K562 (cell line): ENCODE measurements around the gene LDHAL6A.

ENCODE experiments used
- BRCA1 ChIP-seq, 2 experiments: fragments of 450-650 bp in 1 of 2; sonication (generic) in 1 of 2; formaldehyde crosslinking in 1 of 2; IDR thresholded peaks; 2 replicates each; pipeline versions ENCODE4 v1.5.0 to v1.6.1; 2017 to 2020; ENCODE audit warnings: mild to moderate bottlenecking in 1 of 2, missing genetic modification reagents in 1 of 2
- CBX5 ChIP-seq: IDR thresholded peaks from 2 replicates; pipeline ENCODE4 v1.6.1; 2014; ENCODE audit warnings: low read depth, borderline replicate concordance
- CC2D1A ChIP-seq: fragments of 450-650 bp; IDR thresholded peaks from 2 replicates; pipeline ENCODE4 v1.6.1; 2017; ENCODE audit warnings: mild to moderate bottlenecking
- CEBPB ChIP-seq: fragments of 450-650 bp; IDR thresholded peaks from 2 replicates; pipeline ENCODE4 v1.6.1; 2016; ENCODE audit warnings: missing genetic modification characterization, missing compliant biosample characterization
- CTCF ChIP-seq, 3 experiments: IDR thresholded peaks in 2 of 3; conservative IDR thresholded peaks in 1 of 3; 2 replicates each; pipeline ENCODE4 v1.5.1; 2011 to 2012; ENCODE audit warnings: low read length in 3 of 3, mild to moderate bottlenecking in 3 of 3, control low read depth in 2 of 3, improper control_type of control experiment in 1 of 3, inconsistent platforms in 1 of 3, low read depth in 1 of 3, mixed read lengths in 1 of 3, moderate library complexity in 1 of 3; ENCODE audit not compliant: insufficient read depth in 2 of 3
- E2F4 ChIP-seq: sonication (generic); formaldehyde crosslinking; IDR thresholded peaks from 2 replicates; pipeline ENCODE4 v1.8.0; 2022; ENCODE audit warnings: mild to moderate bottlenecking, low read depth, missing genetic modification reagents
- EHMT2 ChIP-seq: fragments of 450-650 bp; IDR thresholded peaks from 2 replicates; pipeline ENCODE4 v1.6.1; 2018; ENCODE audit warnings: antibody characterized with exemption
- NEUROD1 ChIP-seq: fragments of 150-350 bp; IDR thresholded peaks from 2 replicates; pipeline ENCODE4 v1.6.1; 2014; ENCODE audit warnings: borderline replicate concordance, low read length, low read depth; ENCODE audit not compliant: partially characterized antibody
- NRF1 ChIP-seq, 2 experiments: fragments of 450-650 bp; IDR thresholded peaks in 1 of 2; conservative IDR thresholded peaks in 1 of 2; 2 replicates each; pipeline ENCODE4 v1.6.1; 2014; ENCODE audit warnings: mild to moderate bottlenecking in 2 of 2
- SIX5 ChIP-seq, 2 experiments: IDR thresholded peaks; 2 replicates each; pipeline ENCODE4 v1.6.1; 2011; ENCODE audit warnings: low read length in 2 of 2, borderline replicate concordance in 1 of 2, low read depth in 1 of 2, mild to moderate bottlenecking in 1 of 2, moderate library complexity in 1 of 2; ENCODE audit not compliant: insufficient read depth in 1 of 2
- SRF ChIP-seq, 2 experiments: fragments of 250-450, 450-650 bp in 1 of 2; sonication (Bioruptor Pico) in 1 of 2; sonication (generic) in 1 of 2; formaldehyde crosslinking; IDR thresholded peaks; 2 replicates each; pipeline versions ENCODE4 v1.5.0 to v1.5.1; 2020 to 2022; ENCODE audit warnings: mild to moderate bottlenecking in 1 of 2, missing genetic modification reagents in 1 of 2
- TAF1 ChIP-seq: IDR thresholded peaks from 2 replicates; pipeline ENCODE4 v1.6.1; 2011; ENCODE audit warnings: mild to moderate bottlenecking, low read length, moderate library complexity; ENCODE audit not compliant: insufficient read depth, control insufficient read depth, severe bottlenecking; ENCODE audit errors: extremely low read depth
- ZNF76 ChIP-seq: fragments of 250-450 bp; sonication (Bioruptor Pico); IDR thresholded peaks from 2 replicates; pipeline ENCODE4 v1.4.0; 2020; ENCODE audit warnings: mild to moderate bottlenecking, moderate library complexity, borderline replicate concordance

GRCh38 chr11:18526130-18526520 lies 70.5 kb downstream of the LDHAL6A start:
- TF ChIP-seq CEBPB (tag): no peak
- no peak for TF ChIP-seq CBX5
- no peak for TF ChIP-seq EHMT2
- TF ChIP-seq ZNF76 (CRISPR knock-in tag): no peak
- no peak for TF ChIP-seq E2F4 (CRISPR knock-in tag)
- no peak for TF ChIP-seq NEUROD1
- no peak for TF ChIP-seq SIX5 (IDR thresholded peaks at IDR 0.05; ENCODE audit: borderline replicate concordance in 1 of 2, insufficient read depth in 1 of 2, low read depth in 1 of 2, low read length in 2 of 2)
- TF ChIP-seq TAF1: no peak
- no peak for TF ChIP-seq NRF1 (conservative IDR thresholded peaks at IDR 0.05 in 1 of 2, IDR thresholded peaks at IDR 0.05 in 1 of 2)
- TF ChIP-seq CC2D1A: no peak
- TF ChIP-seq SRF (CRISPR knock-in tag; IDR thresholded peaks at IDR 0.05): no peak
- TF ChIP-seq CTCF (IDR thresholded peaks at IDR 0.05 in 2 of 3, conservative IDR thresholded peaks at IDR 0.05 in 1 of 3; ENCODE audit: insufficient read depth in 2 of 3, low read depth in 1 of 3, low read length in 3 of 3): no peak
- no peak for TF ChIP-seq BRCA1 (IDR thresholded peaks at IDR 0.05)
- TF ChIP-seq BRCA1 (CRISPR knock-in tag; IDR thresholded peaks at IDR 0.05): no peak
